Fibroblast of the aortic adventitia (primary cell): ENCODE data around the gene ESYT2. TPM values are rescaled to one million over a fixed set of nuclear protein-coding genes. Genes with fewer than 3 reads are reported as not detected.

ENCODE experiments used
- DNase-seq: peaks from one replicate; pipeline ENCODE4 v3.0.0-alpha.2; 2010; ENCODE audit warnings: low read depth
- H3K4me3 ChIP-seq: 2 replicates; pipeline ENCODE4 v1.5.1; 2011; ENCODE audit warnings: low read depth, mild to moderate bottlenecking, control low read depth, low read length, moderate library complexity
- CTCF ChIP-seq: IDR thresholded peaks from 2 replicates; pipeline ENCODE4 v1.5.1; 2011; ENCODE audit warnings: mild to moderate bottlenecking, low read length, control low read depth, inconsistent platforms; ENCODE audit not compliant: insufficient read depth
- total RNA-seq: library from RNA; depleted of rRNA; stranded (reverse); fragments of >200 nt; gene quantifications from 2 replicates; pipeline ENCODE4 v1.2.3, GENCODE V29; 2012; ENCODE audit warnings: low replicate concordance

ESYT2 gene
- total RNA-seq, 1 donor: 105 TPM

GRCh38 chr7:158824028-158824427, 5.3 kb downstream of the ESYT2 start:
- no peak overlapping the region for H3K4me3 ChIP-seq
- DNase-seq: no peak
- TF ChIP-seq CTCF: no peak

- TF ChIP-seq CTCF: no peak
- H3K4me3 ChIP-seq: peak overlapping the region; percentile 23
- peak; percentile 82 for DNase-seq
These were observed 7.9 kb downstream of the ESYT2 start for GRCh38 chr7:158821171-158822031.

GRCh38 chr7:158820656-158821055, 8.7 kb downstream of the ESYT2 start:
- no peak overlapping the region for H3K4me3 ChIP-seq
- peak; percentile 25 for DNase-seq
- TF ChIP-seq CTCF: no peak

- no peak for DNase-seq
- no peak for TF ChIP-seq CTCF
- H3K4me3 ChIP-seq: no peak overlapping the region
These were observed 9.6 kb downstream of the ESYT2 start for GRCh38 chr7:158819571-158820203.

DNA sequence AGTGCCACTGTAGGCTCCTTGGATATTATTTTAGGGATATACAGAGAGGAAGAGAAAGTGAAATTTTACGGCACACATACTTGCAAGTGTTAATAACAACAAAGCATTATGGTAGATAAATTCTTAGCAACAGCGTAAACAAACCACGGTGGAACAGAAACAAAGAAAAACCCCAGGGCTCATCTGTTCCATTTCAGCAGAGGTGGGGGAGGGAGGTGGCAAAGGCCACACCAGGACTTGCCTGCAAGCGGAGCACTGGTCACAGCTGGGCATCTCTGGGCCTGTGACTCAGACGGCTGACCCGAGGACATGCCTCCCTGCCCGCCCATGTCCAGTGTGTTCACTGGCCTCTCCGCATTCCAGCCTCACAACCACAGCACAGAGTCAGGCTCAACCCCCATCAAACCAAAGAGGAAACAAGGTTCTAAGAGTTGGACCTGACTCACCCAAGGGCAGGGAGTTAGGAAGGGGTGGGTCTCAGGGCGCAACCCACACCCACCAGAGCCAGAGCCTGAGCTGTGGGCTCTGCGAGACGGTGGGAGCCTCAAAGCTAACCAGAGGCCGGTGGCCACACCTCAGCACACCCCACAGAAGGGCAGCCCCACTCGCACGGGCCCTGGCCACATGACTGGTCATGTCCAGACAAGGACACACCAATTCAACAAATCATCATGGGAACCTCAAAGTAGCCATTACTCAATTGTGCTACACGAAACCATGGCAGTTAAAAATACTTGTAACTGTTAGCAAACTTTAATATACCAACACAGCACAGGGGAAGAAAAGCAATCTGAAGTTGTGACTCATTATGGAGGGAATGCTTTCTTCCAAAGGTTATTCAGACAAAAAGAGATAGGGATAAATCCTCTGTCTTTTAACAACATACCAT, 10.7 kb downstream of the ESYT2 start:
- peak overlapping the region; percentile 68 for H3K4me3 ChIP-seq
- TF ChIP-seq CTCF: no peak

GRCh38 chr7:158816995-158817394, 12.3 kb downstream of the ESYT2 start:
- DNase-seq: no peak
- H3K4me3 ChIP-seq: peak overlapping the region; percentile 68
- TF ChIP-seq CTCF: no peak

More for the DNA sequence above, 10.7 kb downstream of the ESYT2 start:
- DNase-seq: peak; percentile 93
